ENCODE data around the gene ARPC1A.

- TF ChIP-seq CTCF (conservative IDR thresholded peaks at IDR 0.05; ENCODE audit: low read length) (no peak), EZH2phosphoT487 (IDR thresholded peaks at IDR 0.05; ENCODE audit: borderline replicate concordance, low read depth, low read length) (no peak)
These were observed 78.7 kb downstream of the ARPC1A start for GRCh38 chr7:99404235-99404976.
